HCT116 (cell line): ENCODE data around the gene TMTC2. TPM values are rescaled to one million over a fixed set of nuclear protein-coding genes. Genes with fewer than 3 reads are reported as not detected.

Experiments
- ATAC-seq: fragments of 200-7000 bp; cut with Tn5 transposase; 2 replicates; pipeline ENCODE4 v1.9.1; 2020; ENCODE audit warnings: mild to moderate bottlenecking, moderate library complexity
- BruUV-seq: library from RNA; stranded (reverse); fragments of 400-500 nt; replicated peaks from 2 replicates; lab custom pipeline; 2021; lab: Mats Ljungman, UMichigan
- CTCF ChIA-PET: fragments of 300-600 bp; sonication (Branson Sonifier 250); formaldehyde crosslinking; loops from one replicate; lab custom pipeline; 2021; ENCODE audit warnings: antibody characterized with exemption; lab: Charles Lee
- POLR2A ChIA-PET: fragments of 300-600, 350-600 bp; sonication (Branson Sonifier 250); formaldehyde crosslinking; loops from one replicate; lab custom pipeline; 2021; ENCODE audit warnings: antibody characterized with exemption; lab: Charles Lee
- RAD21 ChIA-PET, 2 experiments: fragments of 300-600 bp; sonication (Branson Sonifier 250); formaldehyde crosslinking; loops; one replicate each; lab custom pipeline; 2023; ENCODE audit warnings: low total read pairs in 2 of 2; ENCODE audit not compliant: uncharacterized antibody in 2 of 2, unreplicated experiment in 2 of 2, low non-redundant PET in 1 of 2; lab: Charles Lee
- DNase-seq: peaks from one replicate; pipeline ENCODE4 v3.0.0-alpha.2; 2010; ENCODE audit warnings: low read depth, low spot score
- H2AFZ ChIP-seq: fragments of 200-600 bp; shearing (Covaris generic), sonication (generic); 2 replicates; pipeline ENCODE4 v1.6.1; 2017; ENCODE audit warnings: low read depth, mixed run types, mixed read lengths, antibody characterized with exemption, low read length; ENCODE audit not compliant: poor library complexity, severe bottlenecking
- H3K27ac ChIP-seq: 2 replicates; pipeline ENCODE4 v1.5.1; 2012; ENCODE audit warnings: low read depth, low read length
- H3K27me3 ChIP-seq: fragments of 200-600 bp; sonication (generic); 2 replicates; pipeline ENCODE4 v1.6.1; 2016; ENCODE audit warnings: mixed run types, low read length, mixed read lengths; ENCODE audit not compliant: insufficient read depth
- H3K36me3 ChIP-seq, 2 experiments: fragments of 200-500 bp in 1 of 2; fragments of 200-600 bp in 1 of 2; sonication (Bioruptor generic) in 1 of 2; sonication (generic) in 1 of 2; 2 replicates each; pipeline versions ENCODE4 v1.5.1 to v1.6.1; 2014 to 2016; ENCODE audit warnings: low read length in 2 of 2, inconsistent platforms in 1 of 2, mixed read lengths in 1 of 2, mixed run types in 1 of 2; ENCODE audit not compliant: insufficient read depth in 2 of 2, control insufficient read depth in 1 of 2
- H3K4me1 ChIP-seq, 2 experiments: fragments of 200-600 bp in 1 of 2; sonication (generic) in 1 of 2; 2 replicates each; pipeline versions ENCODE4 v1.5.1 to v1.6.1; 2012 to 2017; ENCODE audit warnings: low read length in 2 of 2, inconsistent platforms in 1 of 2, mild to moderate bottlenecking in 1 of 2, mixed read lengths in 1 of 2, mixed run types in 1 of 2, moderate library complexity in 1 of 2; ENCODE audit not compliant: insufficient read depth in 2 of 2, control insufficient read depth in 1 of 2
- H3K4me2 ChIP-seq: fragments of 200-600 bp; sonication (generic); 2 replicates; pipeline ENCODE4 v1.6.1; 2017; ENCODE audit warnings: mixed run types, low read length, mixed read lengths
- H3K4me3 ChIP-seq, 2 experiments: fragments of 200-600 bp in 1 of 2; sonication (generic) in 1 of 2; replicated peaks in 1 of 2; 2 replicates each; pipeline ENCODE4 v1.5.1; 2011 to 2016; ENCODE audit warnings: low read length in 2 of 2, control low read depth in 1 of 2, low read depth in 1 of 2, mild to moderate bottlenecking in 1 of 2, mixed read lengths in 1 of 2, mixed run types in 1 of 2
- H3K79me2 ChIP-seq: fragments of 200-600 bp; sonication (generic); 2 replicates; pipeline ENCODE4 v1.6.1; 2017; ENCODE audit warnings: mild to moderate bottlenecking, mixed run types, low read length, moderate library complexity, mixed read lengths; ENCODE audit not compliant: insufficient read depth
- H3K9ac ChIP-seq: fragments of 200-600 bp; sonication (generic); 2 replicates; pipeline ENCODE4 v1.6.1; 2016; ENCODE audit warnings: low read length, mixed read lengths
- H3K9me2 ChIP-seq: fragments of 200-600 bp; sonication (generic), shearing (Covaris generic); 2 replicates; pipeline ENCODE4 v1.6.1; 2017; ENCODE audit warnings: mixed run types, mild to moderate bottlenecking, moderate library complexity; ENCODE audit not compliant: insufficient read depth
- H3K9me3 ChIP-seq, 2 experiments: fragments of 200-500 bp in 1 of 2; fragments of 200-600 bp in 1 of 2; sonication (Bioruptor generic) in 1 of 2; sonication (generic) in 1 of 2; 2 replicates each; pipeline ENCODE4 v1.6.1; 2014 to 2017; ENCODE audit warnings: low read length in 2 of 2, mixed read lengths in 2 of 2, inconsistent platforms in 1 of 2, low read depth in 1 of 2, mild to moderate bottlenecking in 1 of 2, mixed run types in 1 of 2, moderate library complexity in 1 of 2; ENCODE audit not compliant: control insufficient read depth in 1 of 2, insufficient read depth in 1 of 2
- H4K20me1 ChIP-seq: fragments of 200-600 bp; sonication (generic), shearing (Covaris generic); 2 replicates; pipeline ENCODE4 v1.6.1; 2017; ENCODE audit warnings: mixed run types, mild to moderate bottlenecking, moderate library complexity; ENCODE audit not compliant: insufficient read depth
- ATF3 ChIP-seq: IDR thresholded peaks from 2 replicates; pipeline ENCODE4 v1.6.1; 2012
- CBX3 ChIP-seq: IDR thresholded peaks from 2 replicates; pipeline ENCODE4 v1.6.1; 2012; ENCODE audit warnings: low read depth
- ELF1 ChIP-seq: IDR thresholded peaks from 2 replicates; pipeline ENCODE4 v1.6.1; 2012; ENCODE audit warnings: low read depth, borderline replicate concordance
- EZH2 ChIP-seq: fragments of 200-600 bp; sonication (generic); IDR thresholded peaks from 2 replicates; pipeline ENCODE4 v1.6.1; 2017; ENCODE audit warnings: antibody characterized with exemption, mixed run types
- EZH2phosphoT487 ChIP-seq: fragments of 200-600 bp; IDR thresholded peaks from 2 replicates; pipeline ENCODE4 v1.6.1; 2018; ENCODE audit warnings: antibody characterized with exemption, borderline replicate concordance
- JUND ChIP-seq: IDR thresholded peaks from 2 replicates; pipeline ENCODE4 v1.6.1; 2012
- MAX ChIP-seq: IDR thresholded peaks from 2 replicates; pipeline ENCODE4 v1.6.1; 2012
- POLR2AphosphoS5 ChIP-seq: IDR thresholded peaks from 2 replicates; pipeline ENCODE4 v1.6.1; 2011; ENCODE audit warnings: mild to moderate bottlenecking, low read depth, low read length, moderate library complexity
- RAD21 ChIP-seq: IDR thresholded peaks from 2 replicates; pipeline ENCODE4 v1.6.1; 2012; ENCODE audit warnings: low read depth, mild to moderate bottlenecking
- SIN3A ChIP-seq: IDR thresholded peaks from 2 replicates; pipeline ENCODE4 v1.6.1; 2012; ENCODE audit warnings: low read depth
- YY1 ChIP-seq: IDR thresholded peaks from 2 replicates; pipeline ENCODE4 v1.6.1; 2011; ENCODE audit warnings: low read length, low read depth, moderate library complexity, mild to moderate bottlenecking; ENCODE audit not compliant: insufficient replicate concordance; ENCODE audit errors: extremely low read depth
- intact Hi-C: fragments of 100-400 bp; cut with micrococcal nuclease; formaldehyde crosslinking; loops from 2 replicates; pipeline ENCODE4 v1.10.0; 2022
- total RNA-seq: library from RNA; stranded (reverse); gene quantifications from one replicate; pipeline ENCODE4 v1.2.1, GENCODE V29; 2021; ENCODE audit not compliant: unreplicated experiment
- TF ChIP-seq, protein P1 (sequence below): IDR thresholded peaks from 2 replicates; pipeline ENCODE4 v1.6.1; 2011; ENCODE audit warnings: mild to moderate bottlenecking, low read length, moderate library complexity; ENCODE audit not compliant: insufficient replicate concordance; ENCODE audit errors: extremely low read depth

Gene TMTC2
- total RNA-seq, 1 experiment from 2014 or later: 11.5 TPM

DNA sequence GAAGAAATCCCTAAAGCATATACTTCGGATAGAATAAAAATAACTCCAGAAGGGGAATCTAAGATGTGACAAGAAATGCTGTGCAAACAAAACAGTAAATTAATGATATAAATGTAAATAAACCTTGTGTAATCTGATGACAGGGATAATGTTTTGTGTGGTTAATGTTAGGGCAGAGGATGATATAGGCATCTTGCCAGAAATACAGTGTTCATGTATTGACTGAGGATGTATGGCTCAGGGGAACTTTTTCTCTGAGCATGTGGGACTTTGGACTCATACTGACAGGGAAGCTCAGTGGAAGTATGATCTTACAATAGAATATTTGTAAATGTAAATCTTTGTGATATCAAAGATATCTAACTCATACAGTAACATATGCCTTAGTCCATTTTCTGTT is 420.2 kb downstream of the TMTC2 start (continued):
- no peak for TF ChIP-seq ATF3
- TF ChIP-seq EZH2phosphoT487: no peak
- no peak for TF ChIP-seq POLR2AphosphoS5
- TF ChIP-seq MAX: no peak
- TF ChIP-seq YY1: no peak
- no peak for TF ChIP-seq RAD21
- TF ChIP-seq SIN3A: no peak
- TF ChIP-seq EZH2: no peak
- TF ChIP-seq ELF1: no peak
- TF ChIP-seq JUND: no peak

GRCh38 chr12:83110424-83110823 is 423.7 kb downstream of the TMTC2 start:
- intact Hi-C loops: no loop called here
- Histone ChIP-seq H3K9me2 (no peaks in the 10 kb centered on the region), H3K9ac (no peak overlapping the region), H3K27me3 (no peaks in the 10 kb centered on the region), H3K9me3 (no peaks in the 10 kb centered on the region), H3K79me2 (no peaks in the 10 kb centered on the region), H3K4me2 (no peak overlapping the region)
- POLR2A ChIA-PET: no interaction called here
- RAD21 ChIA-PET: no interaction called here
- no peak for TF ChIP-seq POLR2AphosphoS5
- TF ChIP-seq, protein P1, sequence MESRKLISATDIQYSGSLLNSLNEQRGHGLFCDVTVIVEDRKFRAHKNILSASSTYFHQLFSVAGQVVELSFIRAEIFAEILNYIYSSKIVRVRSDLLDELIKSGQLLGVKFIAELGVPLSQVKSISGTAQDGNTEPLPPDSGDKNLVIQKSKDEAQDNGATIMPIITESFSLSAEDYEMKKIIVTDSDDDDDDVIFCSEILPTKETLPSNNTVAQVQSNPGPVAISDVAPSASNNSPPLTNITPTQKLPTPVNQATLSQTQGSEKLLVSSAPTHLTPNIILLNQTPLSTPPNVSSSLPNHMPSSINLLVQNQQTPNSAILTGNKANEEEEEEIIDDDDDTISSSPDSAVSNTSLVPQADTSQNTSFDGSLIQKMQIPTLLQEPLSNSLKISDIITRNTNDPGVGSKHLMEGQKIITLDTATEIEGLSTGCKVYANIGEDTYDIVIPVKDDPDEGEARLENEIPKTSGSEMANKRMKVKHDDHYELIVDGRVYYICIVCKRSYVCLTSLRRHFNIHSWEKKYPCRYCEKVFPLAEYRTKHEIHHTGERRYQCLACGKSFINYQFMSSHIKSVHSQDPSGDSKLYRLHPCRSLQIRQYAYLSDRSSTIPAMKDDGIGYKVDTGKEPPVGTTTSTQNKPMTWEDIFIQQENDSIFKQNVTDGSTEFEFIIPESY: no peak
- no peak for TF ChIP-seq CBX3
- TF ChIP-seq, all 23 proteins: peak for 0
- no TSS peak for BruUV-seq
- DNase-seq: no peak
- Histone ChIP-seq H4K20me1 (no peaks in the 10 kb centered on the region), H3K4me1 (no peaks in the 10 kb centered on the region), H3K36me3 (no peaks in the 10 kb centered on the region), H2AFZ (no peak overlapping the region), H3K27ac (no peak overlapping the region), H3K4me3 (no peak overlapping the region)
- no peak for ATAC-seq
- CTCF ChIA-PET: no interaction called here
